SK-N-SH treated with all-trans-retinoic acid at 6 μM for 48 hours (cell line): ENCODE results near the gene KCNIP4.

Source experiments
- CSDC2 ChIP-seq: fragments of 250-450 bp; sonication (Bioruptor Pico); IDR thresholded peaks from 2 replicates; pipeline ENCODE4 v1.5.0; 2020; ENCODE audit warnings: mild to moderate bottlenecking, moderate library complexity
- SNAI2 ChIP-seq: fragments of 250-450 bp; sonication (Bioruptor Pico); IDR thresholded peaks from 2 replicates; pipeline ENCODE4 v1.5.0; 2020; ENCODE audit warnings: mild to moderate bottlenecking, moderate library complexity
- ZFP30 ChIP-seq: fragments of 450-650 bp; formaldehyde crosslinking; IDR thresholded peaks from 2 replicates; pipeline ENCODE4 v1.5.0; 2022; ENCODE audit warnings: mild to moderate bottlenecking, moderate library complexity

DNA sequence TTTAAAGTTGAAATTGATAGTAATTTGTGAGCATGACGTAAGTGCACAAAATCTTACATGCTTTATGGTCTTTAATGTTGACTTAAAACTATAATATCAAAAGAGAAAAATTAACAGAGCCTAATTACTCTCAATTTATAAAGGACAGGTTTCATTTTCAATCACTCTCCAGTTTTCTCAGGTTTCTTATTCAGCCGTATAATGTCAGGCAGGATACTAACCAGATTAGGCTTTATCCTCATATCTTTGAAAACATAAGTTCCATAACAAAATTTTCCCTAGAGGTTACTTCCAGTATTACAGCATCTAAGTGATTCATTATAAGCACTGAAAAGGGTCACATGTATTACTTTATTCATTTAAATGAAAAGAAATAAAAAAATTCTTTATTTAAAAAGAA lies 756.2 kb downstream of the KCNIP4 start:
- TF ChIP-seq CSDC2 (CRISPR knock-in tag) (no peak), ZFP30 (CRISPR knock-in tag) (no peak; the same call in 1 of the 2 replicates), SNAI2 (CRISPR knock-in tag) (no peak)
